EL (cell line): ENCODE data around the gene SYT17.

Experiments used
- DNase-seq: peaks from one replicate; pipeline ENCODE4 v3.0.0-alpha.2; 2016

SYT17 gene

DNA sequence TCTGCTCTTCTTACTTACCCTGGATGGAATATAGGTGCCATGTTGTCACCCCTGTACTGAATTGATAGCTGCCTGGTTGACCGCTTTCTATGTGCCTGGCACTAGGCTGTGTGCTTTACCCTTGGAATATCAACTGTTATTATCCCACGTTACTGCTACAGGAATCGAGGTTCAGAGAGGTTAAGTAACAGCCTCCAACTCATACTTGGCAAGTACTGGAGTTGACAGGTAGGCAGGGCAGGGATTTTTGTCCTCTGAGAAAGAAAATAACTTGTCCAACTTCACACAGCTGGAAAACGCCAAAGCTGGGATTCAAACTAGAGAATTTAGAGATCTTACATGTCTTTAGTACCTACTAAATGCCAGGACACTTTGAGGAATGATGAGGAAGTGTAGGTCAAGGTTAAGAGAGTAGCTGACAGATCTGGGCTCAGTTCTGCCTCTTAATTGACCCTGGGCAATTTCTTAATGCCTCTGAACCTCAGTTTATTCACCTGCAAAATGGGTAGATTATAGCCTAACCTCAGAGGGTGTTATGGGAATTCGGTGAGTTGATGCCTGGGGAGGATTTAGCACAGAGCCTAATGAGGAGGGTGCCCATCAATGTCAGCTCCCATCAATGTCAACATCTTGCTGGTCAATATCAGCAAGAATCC is 28.5 kb upstream of the SYT17 start:
- DNase-seq: no peak

GRCh38 chr16:19140396-19140795 is 27.6 kb upstream of the SYT17 start:
- DNase-seq: no peak

DNA sequence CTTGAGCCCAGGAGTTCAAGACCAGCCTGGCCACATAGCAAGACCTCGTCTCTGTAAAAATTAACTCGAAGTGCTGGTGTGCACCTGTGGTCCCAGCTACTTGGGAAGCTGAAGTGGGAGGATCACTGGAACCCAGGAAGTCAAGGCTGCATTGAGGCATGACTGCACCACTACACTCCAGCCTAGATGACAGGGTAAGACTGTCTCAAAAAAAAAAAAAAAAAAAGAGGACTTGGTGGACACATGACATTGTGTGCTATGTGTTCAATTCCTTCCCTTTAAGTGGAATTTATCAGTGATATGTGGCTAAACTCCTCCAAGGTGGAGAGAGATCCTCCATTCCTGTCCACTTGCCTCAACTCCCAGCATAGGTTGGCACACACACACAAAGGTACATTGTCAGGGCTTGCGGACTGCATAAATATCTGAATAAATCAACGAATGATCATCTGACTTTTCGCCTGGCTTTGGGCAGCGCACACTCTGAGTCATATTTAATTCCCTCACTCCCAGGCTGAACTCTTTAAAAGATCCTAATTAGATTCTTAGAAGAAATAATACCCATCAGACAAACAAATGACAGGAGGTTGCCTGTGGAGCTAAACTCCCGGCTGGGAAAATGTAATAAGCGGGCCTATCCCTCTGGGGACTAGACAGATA is 25.0 kb upstream of the SYT17 start:
- no peak for DNase-seq

DNA sequence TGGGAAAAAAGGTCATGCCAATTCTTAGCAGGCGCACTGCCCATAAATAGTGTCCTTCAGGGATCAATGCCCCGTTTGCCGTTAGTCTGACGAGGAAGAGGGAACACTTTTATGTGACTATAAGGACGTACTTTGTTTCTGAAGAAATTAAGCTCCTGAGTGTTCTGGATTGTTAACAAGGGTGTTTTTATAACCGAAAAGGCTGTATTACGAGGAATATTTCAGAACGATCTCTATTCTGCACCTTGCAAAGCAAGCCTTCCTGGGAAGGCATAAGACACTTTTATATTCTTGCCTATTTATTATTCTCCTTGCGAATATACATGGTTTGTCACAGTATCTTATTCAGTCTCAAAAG is 24.5 kb upstream of the SYT17 start:
- DNase-seq: no peak

DNA sequence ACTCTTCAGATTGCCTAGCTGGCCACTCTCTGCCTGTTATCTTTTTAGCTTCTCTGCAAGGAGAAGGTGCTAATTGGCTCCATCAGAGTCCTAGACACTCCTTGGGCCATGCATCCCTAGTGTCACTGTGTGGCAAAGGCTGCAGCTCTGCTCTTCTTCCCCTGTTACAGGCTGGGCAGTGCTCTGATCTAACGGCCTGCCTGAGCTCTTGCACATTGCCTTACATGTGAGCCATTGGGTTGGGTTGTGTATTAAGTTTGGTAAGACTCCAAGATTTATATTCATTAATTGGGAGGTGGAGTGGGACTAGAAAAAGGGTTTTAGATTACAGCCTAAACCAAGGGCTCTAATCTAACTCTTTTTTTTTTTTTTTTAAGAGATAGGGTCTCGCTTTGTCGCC is 23.0 kb upstream of the SYT17 start:
- no peak for DNase-seq

GRCh38 chr16:19147126-19147525 is 20.9 kb upstream of the SYT17 start:
- DNase-seq: no peak

GRCh38 chr16:19147627-19148026 is 20.4 kb upstream of the SYT17 start:
- no peak for DNase-seq

- DNase-seq: no peak
Observed at GRCh38 chr16:19148189-19148588, 19.9 kb upstream of the SYT17 start.

- DNase-seq: no peak
Observed at GRCh38 chr16:19151310-19151709, 16.7 kb upstream of the SYT17 start.

GRCh38 chr16:19152042-19152441 is 16.0 kb upstream of the SYT17 start:
- no peak for DNase-seq

- peak; percentile 39 for DNase-seq
Observed at GRCh38 chr16:19153876-19154275, 14.2 kb upstream of the SYT17 start.

DNA sequence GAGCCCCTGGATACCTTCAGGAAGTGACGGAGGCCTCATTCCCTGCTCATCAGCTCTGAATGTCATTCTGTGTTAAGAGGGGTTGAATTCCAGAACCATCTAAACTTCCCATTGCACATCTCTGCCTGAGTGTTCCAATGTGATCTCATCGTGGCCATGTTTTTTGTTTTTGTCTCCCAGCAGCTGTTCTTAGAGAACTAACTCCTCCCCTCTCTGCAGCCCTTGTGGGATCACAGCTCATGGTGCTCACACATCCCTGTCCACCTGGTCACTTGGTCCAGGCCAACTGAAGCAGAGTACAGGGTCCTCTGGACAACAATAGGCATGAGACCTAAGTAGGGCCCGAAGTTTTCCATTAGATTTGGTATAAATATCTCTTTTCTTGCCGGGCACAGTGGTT is 6.0 kb upstream of the SYT17 start:
- DNase-seq: no peak

- DNase-seq: no peak
Observed at GRCh38 chr16:19163215-19163614, 4.8 kb upstream of the SYT17 start.

GRCh38 chr16:19164285-19164684 is 3.8 kb upstream of the SYT17 start:
- no peak for DNase-seq

- DNase-seq: no peak
Observed at GRCh38 chr16:19165101-19165500, 2.9 kb upstream of the SYT17 start.

DNA sequence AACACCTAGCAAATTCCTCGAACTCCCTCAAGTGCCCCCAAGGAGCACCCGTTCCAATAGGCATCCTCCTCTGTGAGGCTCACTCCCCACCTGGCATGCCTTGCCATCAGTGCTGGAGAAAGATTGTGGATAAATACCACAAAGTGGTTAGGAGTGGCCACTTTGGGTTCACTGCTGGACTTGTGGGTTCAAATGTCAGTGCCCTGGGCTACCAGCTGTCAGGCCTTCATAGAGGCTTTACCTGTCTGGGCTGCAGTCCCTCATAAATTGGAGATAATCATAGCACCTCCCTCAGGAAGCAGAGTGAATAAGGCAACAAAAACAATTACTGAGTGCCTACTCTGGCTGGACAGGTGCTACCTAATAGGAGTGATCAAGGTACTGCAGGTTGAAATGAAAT is 1.5 kb upstream of the SYT17 start:
- DNase-seq: no peak

- DNase-seq: no peak
Observed at GRCh38 chr16:19168371-19169081, 486 bp downstream of the SYT17 start.

GRCh38 chr16:19169082-19169639 is 1.1 kb downstream of the SYT17 start:
- no peak for DNase-seq

DNA sequence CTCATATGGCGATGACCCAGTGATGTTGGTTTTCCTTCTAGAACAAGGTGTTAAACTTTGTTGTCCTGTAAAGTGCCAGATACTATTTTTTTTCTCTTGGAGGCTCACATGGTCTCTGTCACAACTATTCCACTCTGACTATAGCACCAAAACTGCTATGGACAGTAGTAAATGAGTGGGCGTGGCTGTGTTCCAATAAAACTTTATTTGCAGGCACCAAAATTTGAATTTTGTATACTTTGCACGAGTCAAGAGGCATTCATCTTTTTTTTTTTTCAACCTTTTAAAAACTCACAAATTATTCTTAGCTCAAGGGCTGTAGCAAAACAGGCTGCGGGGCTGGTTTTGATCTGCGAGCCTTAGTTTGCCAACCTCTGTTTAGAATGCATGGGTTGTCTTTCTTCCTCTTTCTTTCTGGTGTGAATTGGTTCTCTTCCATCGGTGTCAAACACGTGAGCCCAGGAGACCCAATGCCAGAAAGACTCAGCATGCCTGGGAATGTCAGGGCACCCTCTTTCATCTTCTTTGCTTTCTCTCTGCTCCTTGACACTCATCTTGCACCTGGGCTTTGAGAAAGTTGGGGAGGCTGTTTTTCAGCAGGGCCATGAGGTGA is 2.1 kb downstream of the SYT17 start:
- no peak for DNase-seq

GRCh38 chr16:19172098-19172780 is 4.2 kb downstream of the SYT17 start:
- no peak for DNase-seq

- no peak for DNase-seq
Observed at GRCh38 chr16:19173059-19173458, 5.0 kb downstream of the SYT17 start.

DNA sequence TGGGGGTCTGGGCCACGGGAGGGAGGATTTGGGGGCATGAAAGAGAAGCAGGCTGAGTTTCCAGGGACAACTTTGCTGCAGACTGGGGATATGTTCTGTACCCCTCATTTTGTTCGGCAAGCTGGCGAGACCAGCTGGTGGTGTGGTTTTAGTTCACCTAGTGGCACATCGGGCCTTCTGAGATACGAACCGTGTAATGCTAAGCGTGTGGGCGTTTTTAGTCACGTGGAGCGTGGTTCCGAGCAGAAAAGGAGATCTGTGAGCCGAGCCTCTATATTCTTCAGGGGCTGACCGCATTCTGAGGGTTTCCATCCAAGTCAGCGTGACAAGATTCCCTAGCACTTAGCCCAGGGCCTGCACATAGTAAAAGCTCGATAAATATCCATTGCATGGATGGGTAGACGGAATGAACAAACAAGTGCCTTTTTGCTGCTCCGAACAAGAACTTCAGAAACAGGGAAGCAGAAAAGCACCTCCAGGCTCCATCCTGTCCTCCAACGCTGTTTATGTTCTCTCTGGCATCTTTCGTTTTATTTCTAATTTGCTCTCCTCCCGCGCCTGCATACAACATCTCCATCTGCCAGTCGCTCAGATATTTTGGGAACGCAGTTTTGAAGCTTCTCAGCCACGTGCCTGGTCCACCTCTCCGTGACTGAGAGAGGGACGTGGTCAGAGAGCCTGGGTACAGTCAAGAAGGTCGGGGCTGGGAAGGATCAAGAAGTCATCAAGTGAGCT is 5.8 kb downstream of the SYT17 start:
- no peak for DNase-seq
